Measurements from ENCODE around the gene ZDHHC8.

The ZDHHC8 gene

GRCh38 chr22:20128902-20129746, 2.5 kb upstream of the ZDHHC8 start:
- peak; percentile 40 for DNase-seq (ENCODE audit: low read depth)

- DNase-seq (ENCODE audit: low read depth), result no peak
Observed at GRCh38 chr22:20129747-20130014, 1.9 kb upstream of the ZDHHC8 start.

- DNase-seq (ENCODE audit: low read depth), result no peak
Observed at GRCh38 chr22:20130319-20130718, 1.3 kb upstream of the ZDHHC8 start.

GRCh38 chr22:20130731-20131596, 640 bp upstream of the ZDHHC8 start:
- peak; percentile 78 for DNase-seq (ENCODE audit: low read depth)

GRCh38 chr22:20131859-20132685, 468 bp downstream of the ZDHHC8 start:
- peak; percentile 17 for DNase-seq (ENCODE audit: low read depth)

- DNase-seq (ENCODE audit: low read depth), result no peak
Observed at GRCh38 chr22:20132686-20133246, 1.2 kb downstream of the ZDHHC8 start.

GRCh38 chr22:20133930-20134549, 2.4 kb downstream of the ZDHHC8 start:
- no peak for DNase-seq (ENCODE audit: low read depth)

GRCh38 chr22:20135265-20135664, 3.7 kb downstream of the ZDHHC8 start:
- DNase-seq (ENCODE audit: low read depth), result no peak

GRCh38 chr22:20135806-20136602, 4.4 kb downstream of the ZDHHC8 start:
- no peak for DNase-seq (ENCODE audit: low read depth)

- no peak for DNase-seq (ENCODE audit: low read depth)
Observed at GRCh38 chr22:20136603-20136873, 4.9 kb downstream of the ZDHHC8 start.

GRCh38 chr22:20137113-20137512, 5.5 kb downstream of the ZDHHC8 start:
- DNase-seq (ENCODE audit: low read depth), result no peak

- no peak for DNase-seq (ENCODE audit: low read depth)
Observed at GRCh38 chr22:20137671-20138416, 6.2 kb downstream of the ZDHHC8 start.

- DNase-seq (ENCODE audit: low read depth), result no peak
Observed at GRCh38 chr22:20138417-20138738, 6.8 kb downstream of the ZDHHC8 start.

GRCh38 chr22:20138868-20139267, 7.3 kb downstream of the ZDHHC8 start:
- DNase-seq (ENCODE audit: low read depth), result no peak

GRCh38 chr22:20139391-20140106, 7.9 kb downstream of the ZDHHC8 start:
- DNase-seq (ENCODE audit: low read depth), result no peak

- DNase-seq (ENCODE audit: low read depth), result no peak
Observed at GRCh38 chr22:20140107-20140445, 8.5 kb downstream of the ZDHHC8 start.

- DNase-seq (ENCODE audit: low read depth), result no peak
Observed at GRCh38 chr22:20140521-20140964, 8.9 kb downstream of the ZDHHC8 start.

- peak; percentile 89 for DNase-seq (ENCODE audit: low read depth)
Observed at GRCh38 chr22:20141186-20142077, 9.8 kb downstream of the ZDHHC8 start.

Measured in amniotic epithelial cell (primary cell).